ENCODE data around the gene ZNF318. TPM values are rescaled to one million over a fixed set of nuclear protein-coding genes. Genes with fewer than 3 reads are reported as not detected.

The ZNF318 gene
- total and polyA plus RNA-seq, 11 donors: 7.3 to 15.7 (median 13.9) TPM

- DNase-seq: no peak
- 81 to 90% (median 86%) methylated on average over 11 to 19 of the region's 19 CpGs for WGBS, 4 donors
- TF ChIP-seq POLR2A (IDR thresholded peaks at IDR 0.05) (no peak), CTCF (IDR thresholded peaks at IDR 0.05) (no peak)
- H3K36me3 ChIP-seq: no peaks in the 10 kb centered on the region
- H3K4me1 ChIP-seq: peaks cover 0 to 26% (median 3%) of the 10 kb centered on the region in 12 donors
- peaks cover 0 to 14% (median 0%) of the 10 kb centered on the region in 9 donors for H3K27me3 ChIP-seq
- H3K9me3 ChIP-seq: no peaks in the 10 kb centered on the region
- H3K27ac ChIP-seq: no peak overlapping the region
- no peak for ATAC-seq
- no peak overlapping the region for H3K4me3 ChIP-seq
- intact Hi-C loops (cut with DNase I): no loop called here
Observed at GRCh38 chr6:43302126-43302525, 67.3 kb downstream of the ZNF318 start.

- no peak for ATAC-seq
- peaks cover 0 to 14% (median 0%) of the 10 kb centered on the region in 9 donors for H3K27me3 ChIP-seq
Observed at GRCh38 chr6:43301081-43301870, 68.2 kb downstream of the ZNF318 start.

GRCh38 chr6:43299338-43300293 is 69.8 kb downstream of the ZNF318 start:
- ATAC-seq: no peak
- Histone ChIP-seq H3K27ac (no peak overlapping the region), H3K27me3 (peaks cover 0 to 14% (median 0%) of the 10 kb centered on the region in 9 donors), H3K4me3 (no peak overlapping the region), H3K4me1 (peaks cover 0 to 15% (median 3%) of the 10 kb centered on the region in 12 donors), H3K9me3 (no peaks in the 10 kb centered on the region), H3K36me3 (no peaks in the 10 kb centered on the region)
- intact Hi-C loops (cut with DNase I): no loop called here
- DNase-seq: no peak
- 76 to 85% (median 79%) methylated on average over 14 to 18 of the region's 18 CpGs for WGBS, 4 donors
- TF ChIP-seq POLR2A (IDR thresholded peaks at IDR 0.05): no peak
- no peak for TF ChIP-seq CTCF (IDR thresholded peaks at IDR 0.05)

More at GRCh38 chr6:43301081-43301870, 68.2 kb downstream of the ZNF318 start:
- Histone ChIP-seq H3K4me3 (no peak overlapping the region), H3K36me3 (no peaks in the 10 kb centered on the region), H3K4me1 (peaks cover 0 to 24% (median 3%) of the 10 kb centered on the region in 12 donors), H3K27ac (no peak overlapping the region), H3K9me3 (no peaks in the 10 kb centered on the region)
- DNase-seq: no peak
- TF ChIP-seq POLR2A (IDR thresholded peaks at IDR 0.05) (no peak), CTCF (IDR thresholded peaks at IDR 0.05) (no peak)
- 90 to 92% (median 91%) methylated on average over 13 to 15 of the region's 15 CpGs for WGBS, 4 donors
- intact Hi-C loops (cut with DNase I): no loop called here

Measured in heart left ventricle (tissue), 16 donors.